GM18858 (cell line): ENCODE measurements around the gene FGF12.

Source experiments
- ATAC-seq: cut with Tn5 transposase; IDR thresholded peaks from one replicate; pipeline ENCODE4 v1.9.1; 2021; ENCODE audit not compliant: unreplicated experiment

FGF12 gene

GRCh38 chr3:192514081-192514753 is 213.1 kb downstream of the FGF12 start:
- no peak for ATAC-seq

- ATAC-seq: no peak
Measured at GRCh38 chr3:192505731-192506130, 221.6 kb downstream of the FGF12 start.

- ATAC-seq: no peak
Measured at GRCh38 chr3:192501401-192501800, 225.9 kb downstream of the FGF12 start.

- no peak for ATAC-seq
Measured at GRCh38 chr3:192496905-192497587, 230.3 kb downstream of the FGF12 start.

- ATAC-seq: peak; percentile 95
Measured at GRCh38 chr3:192494174-192494573, 233.2 kb downstream of the FGF12 start.

- no peak for ATAC-seq
Measured at GRCh38 chr3:192490720-192491119, 236.6 kb downstream of the FGF12 start.

GRCh38 chr3:192489579-192489978 is 237.8 kb downstream of the FGF12 start:
- no peak for ATAC-seq

GRCh38 chr3:192487033-192487432 is 240.3 kb downstream of the FGF12 start:
- ATAC-seq: no peak

- ATAC-seq: no peak
Measured at GRCh38 chr3:192482809-192483208, 244.5 kb downstream of the FGF12 start.

GRCh38 chr3:192482391-192482790 is 244.9 kb downstream of the FGF12 start:
- no peak for ATAC-seq

- ATAC-seq: no peak
Measured at GRCh38 chr3:192481638-192482037, 245.7 kb downstream of the FGF12 start.

GRCh38 chr3:192467230-192468140 is 259.9 kb downstream of the FGF12 start:
- peak; percentile 84 for ATAC-seq

- no peak for ATAC-seq
Measured at GRCh38 chr3:192449036-192449435, 278.3 kb downstream of the FGF12 start.

- ATAC-seq: no peak
Measured at GRCh38 chr3:192445770-192446644, 281.3 kb downstream of the FGF12 start.

- no peak for ATAC-seq
Measured at GRCh38 chr3:192444791-192445106, 282.6 kb downstream of the FGF12 start.

- peak; percentile 74 for ATAC-seq
Measured at GRCh38 chr3:192444096-192444790, 283.1 kb downstream of the FGF12 start.

GRCh38 chr3:192435241-192435640 is 292.1 kb downstream of the FGF12 start:
- no peak for ATAC-seq

- ATAC-seq: no peak
Measured at GRCh38 chr3:192434186-192434585, 293.2 kb downstream of the FGF12 start.

- ATAC-seq: no peak
Measured at GRCh38 chr3:192433704-192434103, 293.6 kb downstream of the FGF12 start.

GRCh38 chr3:192422997-192423342 is 304.4 kb downstream of the FGF12 start:
- ATAC-seq: no peak
